GM12878 (cell line): ENCODE data around the gene CACNA1E. TPM values are rescaled to one million over a fixed set of nuclear protein-coding genes. Genes with fewer than 3 reads are reported as not detected.

Experiments
- ATAC-seq: fragments of 200-7000 bp; cut with Tn5 transposase; 3 replicates; pipeline ENCODE4 v1.9.1; 2020; ENCODE audit warnings: mild to moderate bottlenecking, moderate library complexity
- BruUV-seq: library from RNA; stranded (reverse); fragments of 400-500 nt; replicated peaks from 2 replicates; lab custom pipeline; 2021; lab: Mats Ljungman, UMichigan
- CTCF ChIA-PET: fragments of 300-600 bp; sonication (Branson Sonifier 250); formaldehyde crosslinking; extraction: SDS; loops from one replicate; lab custom pipeline; 2021; ENCODE audit warnings: inconsistent platforms; lab: Yijun Ruan, JAX
- POLR2A ChIA-PET: fragments of 350-600 bp; formaldehyde crosslinking; extraction: SDS; loops from one replicate; lab custom pipeline; 2021; ENCODE audit warnings: inconsistent platforms; lab: Charles Lee
- RAD21 ChIA-PET: fragments of 300-600 bp; sonication (Branson Sonifier 250); formaldehyde crosslinking; loops from one replicate; lab custom pipeline; 2023; ENCODE audit warnings: antibody characterized with exemption; ENCODE audit not compliant: unreplicated experiment; lab: Charles Lee
- SMC1A ChIA-PET: fragments of 300-600 bp; sonication (Branson Sonifier 250); formaldehyde crosslinking; loops from one replicate; lab custom pipeline; 2023; ENCODE audit not compliant: unreplicated experiment, uncharacterized antibody; lab: Charles Lee
- DNase-seq: peaks from one replicate; pipeline ENCODE4 v3.0.0-alpha.2; 2011; ENCODE audit warnings: low read depth, low spot score
- FAIRE-seq: peaks from 3 replicates; lab custom pipeline; 2011; peaks lifted over from hg19 to GRCh38; lab: Jason Lieb, UNC
- H2AFZ ChIP-seq: 2 replicates; pipeline ENCODE4 v1.6.0; 2011; ENCODE audit warnings: low read depth, low read length, control low read depth; ENCODE audit not compliant: control insufficient read depth
- H3K27ac ChIP-seq: 2 replicates; pipeline ENCODE4 v1.5.1; 2011; ENCODE audit warnings: control low read depth; ENCODE audit not compliant: control insufficient read depth, insufficient read depth
- H3K27me3 ChIP-seq, 2 experiments: replicated peaks in 1 of 2; 2 replicates each; pipeline versions ENCODE4 v1.6.0 to v1.6.1; 2011; ENCODE audit warnings: low read length in 1 of 2; ENCODE audit not compliant: control insufficient read depth in 2 of 2, insufficient read depth in 2 of 2
- H3K36me3 ChIP-seq, 2 experiments: 2 replicates each; pipeline ENCODE4 v1.5.1; 2011; ENCODE audit warnings: low read length in 1 of 2; ENCODE audit not compliant: control insufficient read depth in 2 of 2, insufficient read depth in 2 of 2
- H3K4me1 ChIP-seq: 2 replicates; pipeline ENCODE4 v1.6.1; 2011; ENCODE audit warnings: mild to moderate bottlenecking, low read length, moderate library complexity, mixed read lengths; ENCODE audit not compliant: control insufficient read depth, insufficient read depth
- H3K4me2 ChIP-seq: 2 replicates; pipeline ENCODE4 v1.6.0; 2011; ENCODE audit warnings: control low read depth; ENCODE audit not compliant: control insufficient read depth, insufficient read depth
- H3K4me3 ChIP-seq: fragments of 200-600 bp; sonication (generic); 2 replicates; pipeline ENCODE4 v1.5.1; 2016
- H3K79me2 ChIP-seq: 2 replicates; pipeline ENCODE4 v1.6.0; 2011; ENCODE audit warnings: low read length; ENCODE audit not compliant: control insufficient read depth, insufficient read depth
- H3K9ac ChIP-seq: 2 replicates; pipeline ENCODE4 v1.8.0; 2011; ENCODE audit warnings: low read length, control low read depth, mixed read lengths; ENCODE audit not compliant: control insufficient read depth, insufficient read depth
- H3K9me3 ChIP-seq: replicated peaks from 3 replicates; pipeline ENCODE4 v1.5.1; 2011; ENCODE audit warnings: mild to moderate bottlenecking, low read length; ENCODE audit not compliant: control insufficient read depth, insufficient read depth
- H4K20me1 ChIP-seq: 2 replicates; pipeline ENCODE4 v1.6.0; 2011; ENCODE audit not compliant: control insufficient read depth, insufficient read depth
- ATF2 ChIP-seq: IDR thresholded peaks from 2 replicates; pipeline ENCODE4 v1.6.1; 2012; ENCODE audit warnings: low read length, inconsistent platforms
- BCLAF1 ChIP-seq: fragments of 450-650 bp; IDR thresholded peaks from 2 replicates; pipeline ENCODE4 v1.6.1; 2017; ENCODE audit warnings: antibody characterized with exemption, mild to moderate bottlenecking, moderate library complexity
- CTCF ChIP-seq, 3 experiments: IDR thresholded peaks in 2 of 3; conservative IDR thresholded peaks in 1 of 3; 2 replicates each; pipeline ENCODE4 v1.5.1; 2011; ENCODE audit warnings: low read depth in 3 of 3, low read length in 3 of 3, mild to moderate bottlenecking in 3 of 3, control low read depth in 2 of 3, moderate library complexity in 2 of 3, inconsistent platforms in 1 of 3, mixed read lengths in 1 of 3; ENCODE audit not compliant: control insufficient read depth in 2 of 3, insufficient read depth in 1 of 3; ENCODE audit errors: extremely low read depth in 1 of 3
- HDAC2 ChIP-seq: fragments of 200-600 bp; sonication (generic); IDR thresholded peaks from 2 replicates; pipeline ENCODE4 v1.6.1; 2017
- IKZF2 ChIP-seq, 2 experiments: fragments of 450-650 bp; IDR thresholded peaks; 2 replicates each; pipeline ENCODE4 v1.6.1; 2017; ENCODE audit warnings: mild to moderate bottlenecking in 2 of 2, moderate library complexity in 2 of 2
- JUNB ChIP-seq: IDR thresholded peaks from 2 replicates; pipeline ENCODE4 v1.6.1; 2016; ENCODE audit warnings: antibody characterized with exemption, mild to moderate bottlenecking
- POLR2AphosphoS2 ChIP-seq: IDR thresholded peaks from 2 replicates; pipeline ENCODE4 v1.6.1; 2011; ENCODE audit warnings: low read depth, mild to moderate bottlenecking, low read length, improper control_type of control experiment, moderate library complexity
- RAD21 ChIP-seq: IDR thresholded peaks from 2 replicates; pipeline ENCODE4 v1.6.1; 2011; ENCODE audit warnings: mild to moderate bottlenecking, low read depth, low read length, moderate library complexity; ENCODE audit not compliant: insufficient read depth
- RUNX3 ChIP-seq: IDR thresholded peaks from 2 replicates; pipeline ENCODE4 v1.6.1; 2012; ENCODE audit warnings: low read length, inconsistent platforms
- SMC3 ChIP-seq: IDR thresholded peaks from 2 replicates; pipeline ENCODE4 v1.6.1; 2011; ENCODE audit warnings: low read length, improper control_type of control experiment, borderline replicate concordance
- SPI1 ChIP-seq: IDR thresholded peaks from 2 replicates; pipeline ENCODE4 v1.6.1; 2011; ENCODE audit warnings: low read depth, mild to moderate bottlenecking, low read length, moderate library complexity, borderline replicate concordance; ENCODE audit not compliant: insufficient read depth
- YY1 ChIP-seq: IDR thresholded peaks from 2 replicates; pipeline ENCODE4 v1.6.1; 2011; ENCODE audit warnings: low read depth, mild to moderate bottlenecking, low read length
- ZBTB4 ChIP-seq: fragments of 450-650 bp; formaldehyde crosslinking; IDR thresholded peaks from 2 replicates; pipeline ENCODE4 v1.4.0; 2022; ENCODE audit warnings: mild to moderate bottlenecking, moderate library complexity
- ZNF207 ChIP-seq: fragments of 450-650 bp; IDR thresholded peaks from 2 replicates; pipeline ENCODE4 v1.6.1; 2014; ENCODE audit warnings: antibody characterized with exemption, mild to moderate bottlenecking, borderline replicate concordance
- WGBS: methylation state at CpG from one replicate; pipeline ENCODE4 v1.1.6; 2016; ENCODE audit warnings: low lambda C conversion rate; ENCODE audit not compliant: insufficient replicate concordance, insufficient coverage; ENCODE audit errors: missing lambda C conversion rate; 5-methylcytosine and 5-hydroxymethylcytosine counted together
- in situ Hi-C: fragments of 300-500 bp; cut with MboI; formaldehyde crosslinking; loops from 9 replicates; pipeline ENCODE4 v1.14.3; 2018; ENCODE audit warnings: mixed read lengths
- intact Hi-C: fragments of 100-400 bp; cut with micrococcal nuclease; formaldehyde crosslinking; loops from one replicate; pipeline ENCODE4 v1.14.2; 2022; ENCODE audit not compliant: unreplicated experiment
- polyA plus RNA-seq, 11 experiments: library from polyadenylated mRNA; depleted of rRNA in 4 of 11; unstranded in 6 of 11; stranded (reverse) in 5 of 11; fragments of >200 nt; fragmentation: Nextera tagmentation in 4 of 11; fragmentation: Illumina TruSeq in 1 of 11; extraction: Ambion mirVana in 4 of 11; extraction: Trizol in 1 of 11; gene quantifications; 1 replicate in 1 of 11; 2 replicates in 10 of 11; pipeline versions ENCODE4 v1.2.1 to v1.2.3, GENCODE V29; 2011 to 2016; ENCODE audit warnings: inconsistent platforms in 2 of 11, missing spikeins in 2 of 11, low read depth in 1 of 11
- total RNA-seq, 4 experiments: library from RNA; depleted of rRNA in 3 of 4; stranded (reverse); fragments of >200 nt in 3 of 4; fragmentation: Illumina TruSeq in 1 of 4; extraction: Trizol in 1 of 4; gene quantifications; 2 replicates each; pipeline versions ENCODE4 v1.2.1 to v1.2.3, GENCODE V29; 2013 to 2021

Gene CACNA1E
- total and polyA plus RNA-seq, 10 of the 15 experiments (the other 5 are each of a cell fraction or from before 2014, with no cell fraction given) = 0.57 to 22.0 (median 8.5) TPM

- Histone ChIP-seq H3K27ac (no peak overlapping the region), H3K4me1 (peaks cover 8% of the 10 kb centered on the region; the same call in 1 of the 2 replicates), H3K4me3 (no peak overlapping the region), H3K4me2 (peak overlapping the region; percentile 41; the same call in 1 of the 2 replicates), H3K79me2 (no peaks in the 10 kb centered on the region), H3K9me3 (peaks cover 12% of the 10 kb centered on the region; the same call in 2 of the 3 replicates), H3K36me3 (peaks cover 0 to 2% of the 10 kb centered on the region in 2 experiments; a peak in 1 of 4 replicates), H4K20me1 (no peaks in the 10 kb centered on the region), H3K27me3 (no peaks in the 10 kb centered on the region), H2AFZ (no peak overlapping the region), H3K9ac (no peak overlapping the region)
- 18% methylated on average over 6 of the region's 6 CpGs for WGBS
- ChIA-PET RAD21 (interaction anchor here (0.7 to 5.0 kb wide), 6 partner anchors 9 to 64 kb away, joined by 3 to 41 read pairs (median 4); partner anchors contain the start of gene CACNA1E), SMC1A (interaction anchor here (0.6 to 5.2 kb wide), 9 partner anchors 8 to 438 kb away, joined by 3 to 32 read pairs (median 8); no protein-coding TSS in a partner anchor), POLR2A (interaction anchor here (0.5 to 2.7 kb wide), 6 partner anchors 9 to 439 kb away, joined by 3 to 13 read pairs (median 6); no protein-coding TSS in a partner anchor), CTCF (interaction anchor here (1.1 to 1.6 kb wide), 8 partner anchors 8 to 557 kb away, joined by 3 to 7 read pairs (median 4); partner anchors contain the start of gene CACNA1E)
- ATAC-seq (peak; percentile 83), DNase-seq (no peak), FAIRE-seq (no peak)
- TF ChIP-seq CTCF (IDR thresholded peaks at IDR 0.05 in 2 of 3, conservative IDR thresholded peaks at IDR 0.05 in 1 of 3; ENCODE audit: control insufficient read depth in 2 of 3, extremely low read depth in 1 of 3, insufficient read depth in 1 of 3, low read depth in 3 of 3, low read length in 3 of 3) (peak in 2 of 3 experiments; percentile 37 to 40; a peak in 3 of 6 replicates), ZNF207 (no peak), JUNB (peak; percentile 57), ATF2 (no peak), BCLAF1 (no peak), IKZF2 (IDR thresholded peaks at IDR 0.05) (0 out of 4 replicates have a peak, but pooled peaks of 1 of the 2 experiments have one; percentile 19), HDAC2 (no peak), YY1 (peak; percentile 16; the same call in 1 of the 2 replicates), SPI1 (peak; percentile 81), RAD21 (peak; percentile 19; the same call in 1 of the 2 replicates), SMC3 (peak; percentile 18; the same call in 1 of the 2 replicates), POLR2AphosphoS2 (no peak), ZBTB4 (no peak), RUNX3 (peak; percentile 19; the same call in 1 of the 2 replicates)
- no TSS peak for BruUV-seq
- in situ Hi-C loops = no loop called here
- intact Hi-C loops = no loop called here
Observed at GRCh38 chr1:181497870-181498269, 14.6 kb downstream of the CACNA1E start.
